ENCODE results near the gene ZNF438. TPM values are rescaled to one million over a fixed set of nuclear protein-coding genes. Genes with fewer than 3 reads are reported as not detected.

ZNF438 gene
- total and polyA plus RNA-seq, 2 of the 8 experiments (the other 6 are each of a cell fraction or from before 2014, with no cell fraction given), result 0.95 to 1.7 TPM

- no peak overlapping the region for H3K27ac ChIP-seq (ENCODE audit: low read depth, low read length)
- H3K79me2 ChIP-seq (ENCODE audit: control insufficient read depth in 1 of 2, insufficient read depth in 2 of 2, low read length in 2 of 2), result no peaks in the 10 kb centered on the region
- no peak overlapping the region for H3K18ac ChIP-seq (ENCODE audit: extremely low read depth, low read length)
- H3K79me1 ChIP-seq (ENCODE audit: low read depth, low read length), result no peaks in the 10 kb centered on the region
- H3K9me3 ChIP-seq (ENCODE audit: insufficient read depth in 2 of 2, low read depth in 1 of 2, low read length in 1 of 2), result no peaks in the 10 kb centered on the region
- H4K91ac ChIP-seq (replicated peaks; ENCODE audit: insufficient read length, low read length), result no peak overlapping the region
- H3K23me2 ChIP-seq (ENCODE audit: low read depth, low read length), result no peaks in the 10 kb centered on the region
- H3K4me2 ChIP-seq (ENCODE audit: insufficient read depth in 1 of 2, low read depth in 2 of 2, low read length in 2 of 2), result no peak overlapping the region
- no peak overlapping the region for H2BK12ac ChIP-seq (ENCODE audit: low read depth, low read length)
- FAIRE-seq (no peak), DNase-seq (ENCODE audit: low read depth in 1 of 2, low spot score in 2 of 2) (no peak)
- ChIA-PET CTCF (ENCODE audit: partially characterized antibody) (no interaction called here), POLR2A (ENCODE audit: partially characterized antibody) (no interaction called here)
- H2BK15ac ChIP-seq (ENCODE audit: low read length), result no peak overlapping the region
- no peaks in the 10 kb centered on the region; a peak in 1 of 7 replicates for H3K4me1 ChIP-seq (replicated peaks in 1 of 4; ENCODE audit: control insufficient read depth in 3 of 4, insufficient read depth in 4 of 4, low read length in 3 of 4)
- no peak overlapping the region for H4K5ac ChIP-seq (ENCODE audit: insufficient read length, low read depth, low read length)
- H3K14ac ChIP-seq (ENCODE audit: insufficient read length), result no peak overlapping the region
- H2BK20ac ChIP-seq (ENCODE audit: low read length), result no peak overlapping the region
- no peak overlapping the region for H4K8ac ChIP-seq (ENCODE audit: extremely low read depth, insufficient read depth, low read length)
- H3K4ac ChIP-seq (replicated peaks; ENCODE audit: insufficient read length, low read depth, low read length), result no peak overlapping the region
- H3K23ac ChIP-seq (ENCODE audit: insufficient read length), result no peak overlapping the region
- no peak overlapping the region for H2BK120ac ChIP-seq (replicated peaks; ENCODE audit: low read depth, low read length)
- H3K4me3 ChIP-seq (ENCODE audit: extremely low read depth in 1 of 4, insufficient read depth in 2 of 4, low read depth in 3 of 4, low read length in 4 of 4), result no peak overlapping the region
- H3K27me3 ChIP-seq (replicated peaks in 1 of 4; ENCODE audit: control insufficient read depth in 3 of 4, extremely low read depth in 1 of 4, insufficient read depth in 3 of 4, low read length in 3 of 4), result no peaks in the 10 kb centered on the region
- no peak overlapping the region for H3K9ac ChIP-seq (replicated peaks in 1 of 4; ENCODE audit: extremely low read depth in 1 of 4, low read depth in 3 of 4, low read length in 3 of 4)
- no peak overlapping the region for H3K56ac ChIP-seq (replicated peaks; ENCODE audit: insufficient read length, low read depth, low read length)
- no peak overlapping the region for H2AK5ac ChIP-seq (ENCODE audit: low read depth, low read length)
- H3K36me3 ChIP-seq (ENCODE audit: control insufficient read depth in 2 of 4, insufficient read depth in 4 of 4, low read length in 3 of 4), result no peaks in the 10 kb centered on the region
- H2BK5ac ChIP-seq (ENCODE audit: low read depth, low read length), result no peak overlapping the region
- no peaks in the 10 kb centered on the region for H4K20me1 ChIP-seq (replicated peaks in 1 of 2; ENCODE audit: control insufficient read depth in 1 of 2, insufficient read depth in 2 of 2, low read length in 2 of 2)
- H2AFZ ChIP-seq (ENCODE audit: low read length), result no peak overlapping the region
- WGBS, 2 experiments (ENCODE audit: extremely low coverage in 1 of 2, insufficient coverage in 1 of 2, insufficient read length in 1 of 2, insufficient replicate concordance in 2 of 2, low coverage in 1 of 2, low lambda C conversion rate in 2 of 2, missing lambda C conversion rate in 1 of 2), result 90% methylated on average over 3 of the region's 3 CpGs; no CpG with 5 or more reads in 1 of the 2 experiments
- TF ChIP-seq RNF2 (IDR thresholded peaks at IDR 0.05; ENCODE audit: borderline replicate concordance, low read depth, low read length, missing control alignments, poor library complexity, severe bottlenecking) (no peak), CHD1 (IDR thresholded peaks at IDR 0.05; ENCODE audit: low read depth, low read length) (no peak), ZNF274 (IDR thresholded peaks at IDR 0.05; ENCODE audit: borderline replicate concordance, extremely low read depth, low read length) (no peak), CTBP2 (IDR thresholded peaks at IDR 0.05; ENCODE audit: borderline replicate concordance, insufficient read depth, insufficient read length, low read length) (no peak), BCL11A (IDR thresholded peaks at IDR 0.05; ENCODE audit: low read depth in 2 of 2, low read length in 2 of 2) (no peak), RXRA (IDR thresholded peaks at IDR 0.05; ENCODE audit: insufficient read depth, low read depth, low read length) (no peak), PHF8 (conservative IDR thresholded peaks at IDR 0.05; ENCODE audit: low read depth, low read length) (no peak), POLR2AphosphoS5 (IDR thresholded peaks at IDR 0.05; ENCODE audit: low read depth, low read length) (no peak), ATF3 (IDR thresholded peaks at IDR 0.05; ENCODE audit: insufficient read depth, low read depth, low read length) (no peak), NANOG (IDR thresholded peaks at IDR 0.05; ENCODE audit: insufficient read depth, low read depth, low read length, poor library complexity, severe bottlenecking) (no peak)
These were observed 182.2 kb downstream of the ZNF438 start for GRCh38 chr10:30849231-30850035.
